Hematopoietic multipotent progenitor cell treated with erythropoietin and hydrocortisone succinate and interleukin-3 and kit ligand, for 15 days (in vitro differentiated cells): Measurements from ENCODE around the gene CYYR1.

Source experiments
- DNase-seq: peaks from one replicate; pipeline ENCODE4 v3.0.0-alpha.2; 2015; ENCODE audit warnings: low spot score

The CYYR1 gene

GRCh38 chr21:26433386-26433785 lies 139.7 kb downstream of the CYYR1 start:
- DNase-seq = no peak

DNA sequence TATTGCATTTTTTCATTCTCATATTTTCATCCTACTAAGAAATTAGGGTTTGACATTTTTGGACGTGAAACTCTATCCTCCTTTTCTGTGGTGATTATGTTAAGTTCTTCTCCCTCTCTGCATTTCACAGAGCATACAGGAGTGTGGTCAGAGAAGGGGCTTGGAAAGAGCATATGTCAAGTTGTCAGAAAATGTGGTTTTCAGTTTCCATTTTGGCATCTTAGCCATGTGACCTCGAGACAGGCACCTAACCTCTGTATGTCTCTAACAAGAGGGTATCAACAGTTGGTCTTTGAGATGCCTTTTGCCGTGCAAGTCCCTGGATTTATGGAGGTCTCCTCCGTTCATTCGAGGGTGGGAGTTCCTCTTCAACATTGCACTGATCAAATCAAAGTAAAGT lies 140.7 kb downstream of the CYYR1 start:
- no peak for DNase-seq

GRCh38 chr21:26425576-26425975 lies 147.5 kb downstream of the CYYR1 start:
- no peak for DNase-seq

GRCh38 chr21:26423511-26423910 lies 149.6 kb downstream of the CYYR1 start:
- no peak for DNase-seq

DNA sequence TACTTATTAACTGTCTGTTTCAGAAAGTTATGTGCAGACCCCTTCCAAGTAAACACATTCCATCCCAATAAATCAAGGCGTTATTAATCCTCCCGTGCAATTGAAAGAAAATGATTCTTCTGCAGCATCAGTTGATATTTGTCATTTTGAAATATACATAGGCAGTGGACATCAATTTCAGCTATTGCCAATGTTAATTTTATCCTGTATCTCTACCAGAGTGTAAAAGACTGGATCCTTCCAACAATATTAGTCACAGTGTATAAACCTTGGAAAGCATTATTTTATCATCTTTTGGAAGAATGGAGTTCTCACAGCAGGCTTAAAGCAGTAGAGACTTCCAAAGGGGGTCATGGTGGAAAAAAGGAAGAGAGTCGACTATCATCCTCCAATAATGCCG lies 150.4 kb downstream of the CYYR1 start:
- no peak for DNase-seq

GRCh38 chr21:26422138-26422537 lies 150.9 kb downstream of the CYYR1 start:
- DNase-seq = no peak

GRCh38 chr21:26421724-26422123 lies 151.4 kb downstream of the CYYR1 start:
- DNase-seq = no peak
